Measurements from ENCODE around the gene CRTC2. TPM values are rescaled to one million over a fixed set of nuclear protein-coding genes. Genes with fewer than 3 reads are reported as not detected.
A peak's percentile ranks its signal among the peaks of the same experiment; 100 is the strongest.
"Not testable (repeated sequence)": the region's sequence is repeated elsewhere in the genome, so short reads cannot be mapped to it uniquely, and the experiment has no call there.

The CRTC2 gene
- total RNA-seq, 4 donors from 2014 or later, result 17.4 to 43.7 (median 23.4) TPM

DNA sequence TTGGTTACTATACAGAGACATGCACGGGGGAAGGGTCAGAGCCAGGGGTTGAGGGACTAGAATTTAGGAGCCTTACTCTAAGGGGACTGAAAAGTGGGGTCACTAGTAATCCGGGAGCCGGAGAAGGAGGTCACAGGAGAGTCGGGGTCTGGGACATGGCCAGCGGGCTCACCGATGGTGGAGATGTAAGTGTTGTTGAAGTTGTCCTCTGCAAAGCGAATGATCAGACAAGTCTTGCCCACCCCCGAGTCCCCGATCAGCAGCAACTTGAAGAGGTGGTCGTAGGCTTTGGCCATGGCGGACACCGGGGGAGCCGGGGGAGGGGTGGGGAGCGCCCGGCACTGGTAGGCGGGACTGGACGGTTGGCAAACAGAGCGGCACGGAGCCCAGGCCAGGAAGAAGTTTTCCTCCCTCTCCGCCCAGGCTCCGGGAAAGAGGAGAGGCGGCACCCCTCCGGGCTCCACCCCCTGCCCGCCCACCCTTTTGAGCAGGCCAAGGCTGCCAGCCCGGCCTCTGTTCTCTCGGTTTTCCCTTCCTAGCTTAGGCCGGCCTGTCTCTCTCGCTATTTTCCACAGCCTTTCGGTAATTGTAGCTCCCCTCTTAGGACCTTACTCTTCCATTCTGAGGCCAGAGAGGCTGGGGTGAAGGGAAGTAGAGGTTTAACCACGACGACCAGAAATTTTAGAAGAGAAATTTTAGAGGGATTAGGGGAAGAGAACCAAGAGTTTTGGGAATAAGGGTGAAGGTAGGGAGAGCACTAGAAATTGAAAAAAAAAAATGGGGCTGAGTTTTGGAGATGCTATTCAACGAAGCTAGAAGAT lies 27.7 kb upstream of the CRTC2 start, which contains the start of gene RAB13:
Gene RAB13, minus strand, starts transcription at position 399 of the 821 bp plus-strand sequence. Its CDS starts 103 bp downstream, at position 296.
- no peaks in the 10 kb centered on the region for H3K9me3 ChIP-seq
- H3K36me3 ChIP-seq, result peaks cover 0 to 29% (median 0%) of the 10 kb centered on the region in 3 donors
- peaks cover 0 to 37% (median 8%) of the 10 kb centered on the region in 4 donors for H3K4me1 ChIP-seq
- DNase-seq (ENCODE audit: low spot score in 2 of 2), result peak; percentile 76 to 78
- H3K27me3 ChIP-seq, result no peaks in the 10 kb centered on the region
- TF ChIP-seq EP300 (IDR thresholded peaks at IDR 0.05), result peak in 1 of 2 donors; percentile 57
- peak in 1 of 2 donors; percentile 32 for TF ChIP-seq POLR2A (IDR thresholded peaks at IDR 0.05)
- TF ChIP-seq, protein P1, sequence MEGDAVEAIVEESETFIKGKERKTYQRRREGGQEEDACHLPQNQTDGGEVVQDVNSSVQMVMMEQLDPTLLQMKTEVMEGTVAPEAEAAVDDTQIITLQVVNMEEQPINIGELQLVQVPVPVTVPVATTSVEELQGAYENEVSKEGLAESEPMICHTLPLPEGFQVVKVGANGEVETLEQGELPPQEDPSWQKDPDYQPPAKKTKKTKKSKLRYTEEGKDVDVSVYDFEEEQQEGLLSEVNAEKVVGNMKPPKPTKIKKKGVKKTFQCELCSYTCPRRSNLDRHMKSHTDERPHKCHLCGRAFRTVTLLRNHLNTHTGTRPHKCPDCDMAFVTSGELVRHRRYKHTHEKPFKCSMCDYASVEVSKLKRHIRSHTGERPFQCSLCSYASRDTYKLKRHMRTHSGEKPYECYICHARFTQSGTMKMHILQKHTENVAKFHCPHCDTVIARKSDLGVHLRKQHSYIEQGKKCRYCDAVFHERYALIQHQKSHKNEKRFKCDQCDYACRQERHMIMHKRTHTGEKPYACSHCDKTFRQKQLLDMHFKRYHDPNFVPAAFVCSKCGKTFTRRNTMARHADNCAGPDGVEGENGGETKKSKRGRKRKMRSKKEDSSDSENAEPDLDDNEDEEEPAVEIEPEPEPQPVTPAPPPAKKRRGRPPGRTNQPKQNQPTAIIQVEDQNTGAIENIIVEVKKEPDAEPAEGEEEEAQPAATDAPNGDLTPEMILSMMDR (IDR thresholded peaks at IDR 0.05), result no peak
- H3K27ac ChIP-seq, result peak within 1 kb of the TSS; percentile 80 to 93 (median 89)
- 0 to 3% methylated on average over 26 to 32 of the region's 32 CpGs for WGBS, 2 donors
- H3K4me3 ChIP-seq, result peak within 1 kb of the TSS; percentile 40 to 70 (median 47)

DNA sequence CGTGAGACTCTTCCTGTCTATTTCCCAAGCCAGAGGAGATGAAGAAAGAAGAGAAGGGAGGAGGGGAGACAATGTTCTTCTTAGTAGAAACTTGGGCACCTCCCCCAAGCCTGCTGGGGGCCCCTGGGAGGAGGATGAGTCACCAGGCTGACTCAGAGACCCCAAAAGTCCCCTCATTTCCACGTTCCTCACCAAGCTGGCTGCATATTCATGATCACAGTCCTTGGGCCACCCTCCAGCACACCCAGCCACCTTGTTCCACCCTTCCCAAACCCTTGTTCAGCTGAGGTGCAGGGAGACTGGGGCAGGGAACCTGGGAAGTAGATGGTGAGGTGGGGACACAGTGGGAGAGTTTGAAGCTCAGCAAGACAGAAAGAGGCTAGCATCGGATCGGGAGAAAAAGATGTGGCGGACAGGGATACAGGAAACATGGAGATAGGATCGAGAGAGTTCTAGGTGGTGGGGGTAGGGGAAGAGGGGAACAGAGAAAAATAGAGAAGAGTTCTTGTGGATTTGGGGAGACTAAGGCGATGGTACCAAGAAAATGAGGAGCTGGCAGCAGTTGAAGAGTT lies 27.0 kb upstream of the CRTC2 start:
- H3K36me3 ChIP-seq, result peaks cover 0 to 37% (median 0%) of the 10 kb centered on the region in 3 donors
- DNase-seq (ENCODE audit: low spot score in 2 of 2), result peak in 1 of 2 donors; percentile 61
- peaks cover 0 to 37% (median 7%) of the 10 kb centered on the region in 4 donors for H3K4me1 ChIP-seq
- 6 to 8% methylated on average over 7 of the region's 7 CpGs for WGBS, 2 donors
- no peak for TF ChIP-seq POLR2A (IDR thresholded peaks at IDR 0.05)
- TF ChIP-seq EP300 (IDR thresholded peaks at IDR 0.05), result peak in 1 of 2 donors; percentile 70
- no peaks in the 10 kb centered on the region for H3K27me3 ChIP-seq
- peak overlapping the region; percentile 40 to 70 (median 47) for H3K4me3 ChIP-seq
- peak overlapping the region; percentile 80 to 93 (median 89) for H3K27ac ChIP-seq
- no peaks in the 10 kb centered on the region for H3K9me3 ChIP-seq

DNA sequence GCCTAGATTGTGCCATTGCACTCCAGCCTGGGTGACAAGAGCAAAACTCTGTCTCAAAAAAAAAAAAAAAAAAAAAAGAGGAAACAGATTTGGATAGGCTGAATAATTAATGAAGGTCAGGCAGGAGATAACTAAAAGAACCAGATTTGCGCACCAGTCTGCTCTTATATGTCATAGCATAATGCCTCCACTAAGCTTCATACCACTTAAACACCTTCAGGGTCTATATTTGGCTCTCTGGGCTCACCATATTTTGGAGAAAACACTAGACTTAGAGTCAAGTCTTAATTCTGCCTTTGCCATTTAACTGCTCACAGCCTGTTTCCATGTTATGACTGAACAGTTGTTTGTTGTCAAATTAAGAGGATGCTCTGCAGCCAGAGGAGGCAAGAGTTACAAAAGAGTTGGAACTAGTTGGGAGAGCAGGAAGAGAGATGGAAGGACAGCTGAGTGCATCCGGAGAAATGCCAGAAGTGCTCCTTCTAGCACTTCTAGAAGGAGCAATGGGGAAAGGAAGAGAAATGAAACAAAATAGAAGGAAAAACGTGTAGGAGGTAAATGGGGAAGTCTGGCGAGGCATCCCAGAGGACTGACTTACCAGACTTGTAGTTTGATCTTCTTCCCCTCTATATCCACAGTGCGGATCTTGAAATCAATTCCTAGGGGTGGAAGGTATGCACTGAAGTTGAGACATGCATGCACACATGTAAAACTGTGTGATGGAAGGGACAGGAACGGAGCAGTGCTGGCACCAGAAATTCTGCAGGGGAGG lies 25.9 kb upstream of the CRTC2 start:
- H3K4me3 ChIP-seq, result peak overlapping the region in 1 of 4 donors; percentile 70
- no peaks in the 10 kb centered on the region for H3K9me3 ChIP-seq
- no peak for DNase-seq (ENCODE audit: low spot score in 2 of 2)
- WGBS, 2 donors, result 50 to 52% methylated on average over 6 of the region's 6 CpGs
- peaks cover 0 to 41% (median 0%) of the 10 kb centered on the region in 3 donors for H3K36me3 ChIP-seq
- TF ChIP-seq POLR2A (IDR thresholded peaks at IDR 0.05) (no peak), EP300 (IDR thresholded peaks at IDR 0.05) (no peak)
- TF ChIP-seq, protein P1 (IDR thresholded peaks at IDR 0.05), result no peak
- peak overlapping the region in 3 of 4 donors; percentile 85 to 93 (median 93) for H3K27ac ChIP-seq
- H3K27me3 ChIP-seq, result no peaks in the 10 kb centered on the region
- H3K4me1 ChIP-seq, result peaks cover 0 to 31% (median 7%) of the 10 kb centered on the region in 4 donors

DNA sequence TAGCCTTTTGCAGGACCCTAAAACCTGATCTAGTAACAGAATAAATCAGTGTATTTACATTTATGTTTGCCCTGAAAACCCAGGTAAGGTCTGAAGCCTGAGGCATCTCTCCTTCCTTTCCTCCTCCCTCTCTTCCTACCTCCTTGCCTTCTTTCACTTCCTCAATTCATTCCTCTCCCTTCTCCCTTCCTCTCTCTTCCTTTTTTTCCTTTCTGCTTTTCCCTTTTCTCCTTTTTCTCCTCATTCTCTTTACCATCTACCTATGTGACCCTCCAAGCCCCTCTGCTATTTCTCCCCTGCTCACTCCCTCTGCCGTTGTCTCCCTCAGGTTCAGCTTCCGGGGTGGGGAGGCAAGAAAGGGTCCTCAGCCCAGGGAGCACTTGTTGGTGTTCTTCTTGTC lies 23.3 kb upstream of the CRTC2 start:
- H3K4me3 ChIP-seq; H3K9me3 ChIP-seq; DNase-seq (ENCODE audit: low spot score in 2 of 2); H3K27me3 ChIP-seq; H3K27ac ChIP-seq: not testable (repeated sequence)
- peaks cover 0 to 34% (median 8%) of the 10 kb centered on the region in 4 donors for H3K4me1 ChIP-seq
- peaks cover 0 to 41% (median 0%) of the 10 kb centered on the region in 3 donors for H3K36me3 ChIP-seq
- WGBS, 2 donors, result 81 to 83% methylated on average over 2 of the region's 2 CpGs

DNA sequence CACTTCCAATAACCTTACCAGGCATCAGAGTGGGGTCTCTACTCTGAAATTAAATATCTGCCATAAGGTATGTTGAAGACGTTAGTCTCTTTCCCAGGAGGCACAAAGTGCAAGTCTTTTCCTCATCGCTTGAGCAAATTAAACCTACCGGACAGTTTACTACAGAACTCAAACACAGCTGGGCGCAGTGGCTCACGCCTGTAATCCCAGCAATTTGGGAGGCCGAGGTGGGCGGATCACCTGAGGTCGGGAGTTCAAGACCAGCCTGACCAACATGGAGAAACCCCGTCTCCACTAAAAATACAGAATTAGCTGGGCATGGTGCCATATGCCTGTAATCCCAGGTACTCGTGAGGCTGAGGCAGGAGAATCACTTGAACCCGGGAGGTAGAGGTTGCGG lies 20.7 kb upstream of the CRTC2 start:
- H3K9me3 ChIP-seq; H3K4me3 ChIP-seq; H3K27me3 ChIP-seq; H3K27ac ChIP-seq; DNase-seq (ENCODE audit: low spot score in 2 of 2): not testable (repeated sequence)
- peaks cover 0 to 59% (median 0%) of the 10 kb centered on the region in 3 donors for H3K36me3 ChIP-seq
- peaks cover 0 to 30% (median 12%) of the 10 kb centered on the region in 4 donors for H3K4me1 ChIP-seq
- WGBS, 2 donors, result 90 to 92% methylated on average over 12 of the region's 12 CpGs

DNA sequence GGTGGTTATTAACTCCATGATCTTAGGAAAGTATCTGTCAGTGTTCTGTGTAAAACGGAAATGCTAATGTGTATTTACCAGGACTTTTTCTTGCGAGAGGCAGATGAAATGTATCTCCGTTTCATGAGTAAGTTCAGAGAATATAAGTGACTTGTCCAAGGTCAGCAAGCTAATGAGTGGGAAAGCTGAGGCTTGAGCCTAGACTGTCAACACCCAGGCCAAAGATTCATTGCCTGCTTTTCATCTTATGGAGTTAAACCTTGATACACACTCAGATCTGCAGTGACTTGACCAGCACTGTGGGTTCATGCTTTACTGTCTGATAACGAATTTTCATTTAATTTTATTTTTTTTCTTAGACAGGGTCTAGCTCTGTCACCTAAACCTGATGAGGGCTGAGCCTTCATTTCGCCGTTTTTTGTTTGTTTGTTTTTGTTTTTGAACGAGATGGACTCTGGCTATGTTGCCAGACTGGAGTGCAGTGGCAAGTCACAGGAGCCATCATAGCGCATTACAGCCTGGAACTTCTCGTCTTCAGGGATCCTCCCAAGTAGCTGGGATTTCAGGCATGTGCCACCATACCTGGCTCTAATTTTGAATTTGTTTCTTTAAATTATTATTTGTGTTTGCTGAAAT lies 20.0 kb upstream of the CRTC2 start:
- H3K4me3 ChIP-seq, result peak overlapping the region; percentile 83 to 100 (median 98)
- no peaks in the 10 kb centered on the region for H3K9me3 ChIP-seq
- 70 to 72% methylated on average over 9 of the region's 9 CpGs for WGBS, 2 donors
- H3K27ac ChIP-seq, result peak overlapping the region in 3 of 4 donors; percentile 91 to 98 (median 97)
- H3K27me3 ChIP-seq, result no peaks in the 10 kb centered on the region
- TF ChIP-seq EP300 (IDR thresholded peaks at IDR 0.05), result no peak
- TF ChIP-seq, protein P1 (IDR thresholded peaks at IDR 0.05), result no peak
- no peak for TF ChIP-seq POLR2A (IDR thresholded peaks at IDR 0.05)
- peaks cover 0 to 59% (median 0%) of the 10 kb centered on the region in 3 donors for H3K36me3 ChIP-seq
- DNase-seq (ENCODE audit: low spot score in 2 of 2), result no peak
- H3K4me1 ChIP-seq, result peaks cover 0 to 28% (median 12%) of the 10 kb centered on the region in 4 donors
